NCI-H446 treated with DMSO at 0.1 percent for 48 hours (cell line): Measurements from ENCODE around the gene IFT81.
A peak's percentile ranks its signal among the peaks of the same experiment; 100 is the strongest.
"Not testable (repeated sequence)": the region's sequence is repeated elsewhere in the genome, so short reads cannot be mapped to it uniquely, and the experiment has no call there.

Source experiments
- DNase-seq: peaks from one replicate; lab custom pipeline; 2025; lab: John Stamatoyannopoulos, UW

Gene IFT81

GRCh38 chr12:110200124-110200417, 75.9 kb downstream of the IFT81 start:
- DNase-seq = no peak

GRCh38 chr12:110201995-110202394, 77.8 kb downstream of the IFT81 start:
- no peak for DNase-seq

- DNase-seq = no peak
Observed at GRCh38 chr12:110203546-110203945, 79.4 kb downstream of the IFT81 start.

GRCh38 chr12:110205931-110206330, 81.8 kb downstream of the IFT81 start:
- DNase-seq = no peak

- DNase-seq = not testable (repeated sequence)
Observed at GRCh38 chr12:110211639-110212536, 87.7 kb downstream of the IFT81 start.

GRCh38 chr12:110217996-110218674, 94.0 kb downstream of the IFT81 start:
- no peak for DNase-seq

GRCh38 chr12:110222027-110222426, 97.9 kb downstream of the IFT81 start:
- no peak for DNase-seq

GRCh38 chr12:110222433-110222832, 98.3 kb downstream of the IFT81 start:
- DNase-seq = no peak

GRCh38 chr12:110223777-110224378, 99.7 kb downstream of the IFT81 start:
- no peak for DNase-seq

- DNase-seq = peak; percentile 77
Observed at GRCh38 chr12:110224379-110225304, 100.5 kb downstream of the IFT81 start.

GRCh38 chr12:110227138-110227537, 103.0 kb downstream of the IFT81 start:
- no peak for DNase-seq

GRCh38 chr12:110228348-110228747, 104.2 kb downstream of the IFT81 start:
- DNase-seq = not testable (repeated sequence)

GRCh38 chr12:110228756-110229155, 104.6 kb downstream of the IFT81 start:
- no peak for DNase-seq

GRCh38 chr12:110229409-110229808, 105.3 kb downstream of the IFT81 start:
- DNase-seq = no peak

- no peak for DNase-seq
Observed at GRCh38 chr12:110230655-110231054, 106.5 kb downstream of the IFT81 start.

GRCh38 chr12:110233212-110233903, 109.2 kb downstream of the IFT81 start:
- DNase-seq = no peak

GRCh38 chr12:110234331-110234751, 110.2 kb downstream of the IFT81 start:
- DNase-seq = no peak

GRCh38 chr12:110234755-110235154, 110.6 kb downstream of the IFT81 start:
- no peak for DNase-seq

- DNase-seq = no peak
Observed at GRCh38 chr12:110235383-110235782, 111.2 kb downstream of the IFT81 start.

- no peak for DNase-seq
Observed at GRCh38 chr12:110243227-110243626, 119.1 kb downstream of the IFT81 start.

- no peak for DNase-seq
Observed at GRCh38 chr12:110244372-110244771, 120.2 kb downstream of the IFT81 start.
